ENCODE measurements around the gene SSB.
"Not testable (repeated sequence)": the region's sequence is repeated elsewhere in the genome, so short reads cannot be mapped to it uniquely, and the experiment has no call there.

Gene SSB

DNA sequence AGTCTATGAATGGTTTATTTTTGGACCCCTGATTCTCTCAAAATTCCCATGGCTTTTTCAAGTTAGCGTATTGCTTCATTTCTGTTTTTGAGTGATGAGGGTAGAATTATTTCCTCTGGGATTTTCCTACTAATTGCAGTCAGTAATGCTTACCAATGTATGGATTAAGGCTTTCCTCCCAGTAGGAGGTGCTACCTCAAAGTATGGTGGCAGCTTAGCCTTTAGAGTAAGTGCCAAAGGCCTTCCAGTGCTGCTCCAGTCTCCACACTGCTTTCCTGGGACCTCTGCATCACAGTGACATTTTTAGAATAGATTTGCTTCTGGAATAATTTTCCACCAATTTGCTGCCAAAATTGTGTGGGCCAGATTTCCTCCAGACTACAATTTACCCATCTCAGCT, 16.2 kb upstream of the SSB start:
- no peak for DNase-seq (ENCODE audit: low read depth)

DNA sequence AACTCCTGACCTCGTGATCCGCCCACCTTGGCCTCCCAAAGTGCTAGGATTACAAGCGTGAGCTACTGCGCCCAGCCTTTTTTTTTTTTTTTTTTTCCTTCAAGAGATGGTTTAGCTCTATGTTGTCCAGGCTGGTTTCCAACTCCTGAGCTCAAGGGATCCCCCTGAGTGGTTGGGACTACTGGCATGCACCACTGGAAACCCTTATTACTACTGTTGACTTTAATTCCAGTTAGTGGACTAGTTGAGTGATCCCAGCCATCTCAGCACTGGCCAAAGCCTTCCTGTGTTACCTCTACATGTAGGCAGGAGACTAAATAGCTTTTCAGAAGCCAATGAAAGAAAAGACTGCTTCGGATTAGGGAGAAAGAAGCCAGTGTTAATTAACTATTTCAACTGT, 8.1 kb upstream of the SSB start:
- no peak for DNase-seq (ENCODE audit: low read depth)

DNA sequence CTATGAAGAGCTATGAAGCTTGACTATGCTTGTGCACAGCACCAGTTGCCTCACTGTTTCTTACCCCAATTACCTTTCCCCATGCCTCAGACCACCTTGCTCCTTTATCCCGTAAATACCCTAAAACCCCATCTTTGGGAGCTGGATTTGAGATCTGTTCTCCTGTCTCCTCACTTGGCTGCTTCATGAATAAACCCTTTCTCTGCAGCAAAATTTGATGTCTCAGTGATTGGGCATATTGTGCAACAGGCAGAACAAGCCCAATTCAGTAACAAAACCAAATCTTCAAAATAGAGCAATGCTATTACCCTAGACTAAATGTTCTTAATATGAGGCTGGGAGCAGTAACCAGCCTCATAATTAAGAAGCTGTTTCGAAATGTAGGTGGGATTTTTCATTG, 3.5 kb upstream of the SSB start:
- DNase-seq (ENCODE audit: low read depth): no peak

DNA sequence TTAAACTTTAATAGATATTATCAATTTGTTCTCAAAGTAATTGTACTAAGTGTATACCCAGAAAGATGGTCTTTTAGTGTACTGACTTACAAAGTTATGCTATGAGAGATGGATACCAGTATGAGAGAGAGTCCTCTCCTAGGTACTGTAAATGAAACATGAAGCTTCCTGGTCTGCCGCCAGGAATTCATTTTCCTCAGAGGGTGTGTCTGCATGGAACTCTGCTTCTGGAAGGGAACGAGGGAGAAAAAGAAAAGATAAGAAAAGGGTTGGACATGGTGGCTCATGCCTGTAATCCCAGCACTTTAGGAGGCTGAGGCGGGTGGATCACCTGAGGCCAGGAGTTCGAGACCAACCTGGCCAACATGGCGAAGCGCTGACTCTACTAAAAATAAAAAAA, 2.2 kb upstream of the SSB start:
- DNase-seq (ENCODE audit: low read depth): no peak

DNA sequence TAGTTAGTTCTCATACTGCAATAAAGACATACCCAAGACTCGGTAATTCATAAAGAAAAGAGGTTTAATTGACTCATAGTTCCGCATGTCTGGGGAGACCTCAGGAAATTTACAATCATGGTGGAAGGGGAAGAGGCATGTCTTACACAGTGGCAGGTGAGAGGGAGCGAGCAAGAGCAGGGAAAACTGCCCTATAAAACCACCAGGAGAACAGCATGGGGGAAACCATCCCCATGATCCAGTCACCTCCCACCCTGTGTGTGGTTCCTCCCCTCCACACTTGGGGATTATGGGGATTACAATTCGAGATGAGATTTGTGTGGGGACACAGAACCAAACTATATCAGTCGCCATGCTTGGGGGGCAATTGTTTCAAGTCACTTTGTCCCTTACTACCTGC, 1.1 kb upstream of the SSB start:
- no peak for DNase-seq (ENCODE audit: low read depth)

DNA sequence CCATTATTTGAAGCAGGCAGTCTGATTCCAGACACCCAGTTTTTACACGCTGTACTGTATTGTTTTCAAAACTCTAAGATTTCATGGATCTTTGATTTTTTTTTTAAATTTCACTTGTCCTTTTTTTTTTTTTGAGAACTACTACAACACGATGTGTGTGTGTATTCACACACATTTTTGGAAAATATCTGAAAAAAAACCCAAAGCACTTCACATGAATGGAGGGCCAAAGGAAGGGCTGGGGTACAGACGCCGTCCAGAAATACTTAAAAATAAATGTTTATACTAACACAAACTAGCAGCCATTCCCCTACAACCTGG, 314 bp upstream of the SSB start:
- no peak for DNase-seq (ENCODE audit: low read depth)

DNA sequence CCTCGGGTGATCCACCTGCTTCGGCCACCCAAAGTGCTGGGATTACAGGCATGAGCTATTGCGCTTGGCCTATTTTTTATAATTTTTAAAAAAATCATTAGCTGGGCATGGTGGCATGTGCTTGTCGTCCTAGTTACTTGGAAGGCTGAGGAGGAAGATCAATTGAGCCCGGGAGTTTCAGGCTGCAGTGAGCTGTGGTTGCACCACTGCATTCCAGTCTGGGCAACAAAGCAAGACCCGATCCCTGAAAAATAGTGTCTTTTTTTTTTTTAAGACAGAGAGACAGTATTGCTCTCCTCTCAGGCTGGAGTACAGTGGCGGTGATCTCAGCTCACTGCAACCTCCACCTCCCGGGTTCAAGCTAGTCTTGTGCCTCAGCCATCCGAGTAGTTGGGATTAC, 4.8 kb downstream of the SSB start:
- DNase-seq (ENCODE audit: low read depth): no peak

DNA sequence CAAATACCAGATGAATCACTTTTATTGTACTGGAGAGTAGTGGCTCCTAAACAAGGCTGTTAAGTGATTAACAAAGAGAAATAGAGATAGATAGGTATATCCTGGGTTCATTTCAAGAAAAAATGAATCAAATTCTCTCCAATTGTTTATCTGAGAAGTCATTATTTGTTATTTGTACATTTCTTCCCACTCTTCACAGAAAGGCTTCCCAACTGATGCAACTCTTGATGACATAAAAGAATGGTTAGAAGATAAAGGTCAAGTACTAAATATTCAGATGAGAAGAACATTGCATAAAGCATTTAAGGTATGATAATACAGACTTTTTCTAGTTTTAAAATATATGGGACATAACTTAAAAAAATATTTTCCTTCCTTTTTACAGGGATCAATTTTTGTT, 7.9 kb downstream of the SSB start:
- DNase-seq (ENCODE audit: low read depth): no peak

DNA sequence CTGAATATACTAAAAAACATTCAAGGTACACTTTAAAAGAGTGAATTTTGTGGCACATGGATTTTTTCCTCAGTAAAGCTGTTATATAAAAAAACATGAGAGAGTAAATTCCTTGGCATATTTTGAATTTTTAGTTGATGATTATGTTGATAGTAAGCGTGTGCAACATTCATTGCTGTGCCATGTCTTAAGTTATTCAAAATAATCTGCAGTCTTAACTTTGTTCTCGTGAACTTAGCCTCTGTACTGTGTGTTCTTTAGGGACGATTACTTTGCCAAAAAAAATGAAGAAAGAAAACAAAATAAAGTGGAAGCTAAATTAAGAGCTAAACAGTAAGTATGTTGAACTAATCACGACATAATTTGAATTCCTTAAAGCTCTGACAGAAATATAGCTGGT, 9.6 kb downstream of the SSB start:
- no peak for DNase-seq (ENCODE audit: low read depth)

DNA sequence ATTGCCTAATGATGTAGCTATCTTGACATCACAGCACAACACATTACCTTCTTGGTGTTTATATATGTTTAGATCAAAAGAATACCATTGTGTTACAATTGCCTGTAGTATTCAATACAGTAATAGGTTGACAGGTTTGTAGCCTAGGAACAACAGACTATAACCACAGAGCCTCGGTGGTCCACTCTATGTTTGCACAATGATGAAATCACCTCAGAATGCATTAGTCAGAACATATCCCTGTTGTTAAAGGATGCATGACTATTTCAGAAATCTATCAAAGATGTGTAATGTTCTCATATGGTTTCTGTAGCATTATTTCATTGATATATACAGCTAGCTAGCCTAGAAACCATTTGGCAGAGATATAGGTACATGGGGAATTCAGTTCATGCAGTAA, 17.2 kb downstream of the SSB start:
- DNase-seq (ENCODE audit: low read depth): peak; percentile 82

DNA sequence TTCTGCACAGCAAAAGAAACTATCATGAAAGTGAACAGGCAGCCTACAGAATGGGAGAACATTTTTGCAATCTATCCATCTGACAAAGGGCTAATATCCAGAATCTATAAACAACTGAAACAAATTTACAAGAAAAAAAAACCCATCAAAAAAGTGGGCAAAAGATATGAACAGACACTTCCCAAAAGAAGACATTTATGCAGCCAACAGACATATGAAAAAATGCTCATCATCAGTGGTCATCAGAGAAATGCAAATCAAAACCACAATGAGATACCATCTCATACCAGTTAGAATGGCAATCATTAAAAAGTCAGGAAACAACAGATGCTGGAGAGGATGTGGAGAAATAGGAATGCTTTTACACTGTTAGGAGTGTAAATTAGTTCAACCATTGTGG, 18.3 kb downstream of the SSB start:
- not testable (repeated sequence) for DNase-seq (ENCODE audit: low read depth)

DNA sequence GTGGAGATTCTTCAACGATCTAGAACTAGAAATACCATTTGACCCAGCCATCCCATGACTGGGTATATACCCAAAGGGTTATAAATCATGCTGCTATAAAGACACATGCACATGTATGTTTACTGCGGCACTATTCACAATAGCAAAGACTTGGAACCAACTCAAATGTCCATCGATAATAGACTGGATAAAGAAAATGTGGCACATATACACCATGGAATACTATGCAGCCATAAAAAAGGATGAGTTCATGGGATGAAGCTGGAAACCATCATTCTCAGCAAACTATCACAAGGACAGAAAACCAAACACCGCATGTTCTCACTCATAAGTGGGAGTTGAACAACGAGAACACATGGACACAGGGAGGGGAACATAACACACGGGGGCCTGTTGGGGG, 18.7 kb downstream of the SSB start:
- DNase-seq (ENCODE audit: low read depth): not testable (repeated sequence)

DNA sequence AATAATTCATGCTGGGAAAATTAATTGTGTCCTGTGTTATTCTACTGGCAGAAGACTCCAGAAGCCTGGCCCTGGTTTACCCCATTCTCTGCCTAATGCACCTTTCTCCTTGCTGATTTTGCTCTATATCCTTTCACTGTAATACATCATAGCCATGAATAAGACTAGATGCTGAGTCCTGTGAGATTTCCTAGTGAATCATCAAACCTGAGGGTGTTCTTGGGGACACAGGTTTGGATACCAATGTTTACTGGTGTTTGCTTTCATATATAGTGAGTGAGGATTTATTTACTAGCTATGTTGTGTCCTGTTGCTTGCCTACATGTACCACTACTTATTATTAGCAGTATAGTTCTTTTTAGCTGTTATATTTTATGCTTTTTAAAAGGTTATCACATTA, 19.6 kb downstream of the SSB start:
- no peak for DNase-seq (ENCODE audit: low read depth)

DNA sequence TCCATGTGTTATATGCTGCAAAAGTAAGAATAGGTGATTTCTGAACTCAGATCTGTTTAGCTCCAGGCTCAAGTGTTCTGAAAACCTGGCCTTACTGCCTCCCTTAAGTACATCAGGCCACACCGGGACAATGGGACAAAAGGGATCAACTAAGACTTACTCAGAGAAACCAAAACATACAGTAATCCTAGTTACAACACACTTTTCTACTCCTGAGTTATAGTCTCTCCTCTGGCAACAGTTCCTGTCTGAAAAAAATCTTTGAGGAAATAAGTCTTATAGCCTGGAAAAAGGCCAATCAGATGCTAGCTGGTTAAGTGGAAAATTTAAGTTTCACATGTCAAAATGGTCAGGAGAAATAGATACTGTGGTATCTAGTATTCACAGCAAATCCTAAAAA, 20.4 kb downstream of the SSB start:
- no peak for DNase-seq (ENCODE audit: low read depth)

DNA sequence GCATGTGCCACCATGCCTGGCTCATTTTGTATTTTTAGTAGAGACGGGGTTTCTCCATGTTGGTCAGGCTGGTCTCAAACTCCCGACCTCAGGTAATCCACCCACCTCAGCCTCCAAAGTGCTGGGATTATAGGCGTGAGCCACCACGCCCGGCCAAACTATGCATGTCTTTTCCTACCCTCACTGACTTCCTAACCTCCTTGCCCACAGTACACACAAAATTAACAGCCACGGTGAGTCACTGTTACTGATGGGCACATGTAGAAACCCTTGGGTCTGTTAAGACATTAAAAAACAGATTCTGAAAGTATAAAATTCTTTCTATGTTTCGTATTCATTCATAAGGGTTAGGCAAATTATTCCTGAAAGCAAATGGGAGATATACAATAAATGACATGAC, 21.4 kb downstream of the SSB start:
- not testable (repeated sequence) for DNase-seq (ENCODE audit: low read depth)

DNA sequence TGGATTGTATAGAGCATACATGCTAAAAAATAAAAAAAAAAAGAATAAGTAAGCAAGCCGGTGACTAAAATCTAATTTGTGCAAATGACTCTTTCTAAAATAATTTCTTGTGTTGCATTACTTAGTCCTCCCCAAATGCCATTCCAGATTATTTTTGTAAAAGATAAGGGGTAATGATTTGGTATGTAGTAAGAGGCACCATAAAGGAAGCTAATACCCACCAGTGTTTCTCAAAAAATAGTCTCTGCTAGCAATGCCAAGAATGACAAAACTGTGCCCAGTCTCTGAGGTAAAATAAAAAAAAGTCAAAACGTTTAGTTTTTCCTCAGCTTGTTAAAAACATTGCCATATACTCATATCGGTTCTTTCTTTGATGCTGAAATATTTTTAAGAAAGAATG, 23.4 kb downstream of the SSB start:
- no peak for DNase-seq (ENCODE audit: low read depth)

DNA sequence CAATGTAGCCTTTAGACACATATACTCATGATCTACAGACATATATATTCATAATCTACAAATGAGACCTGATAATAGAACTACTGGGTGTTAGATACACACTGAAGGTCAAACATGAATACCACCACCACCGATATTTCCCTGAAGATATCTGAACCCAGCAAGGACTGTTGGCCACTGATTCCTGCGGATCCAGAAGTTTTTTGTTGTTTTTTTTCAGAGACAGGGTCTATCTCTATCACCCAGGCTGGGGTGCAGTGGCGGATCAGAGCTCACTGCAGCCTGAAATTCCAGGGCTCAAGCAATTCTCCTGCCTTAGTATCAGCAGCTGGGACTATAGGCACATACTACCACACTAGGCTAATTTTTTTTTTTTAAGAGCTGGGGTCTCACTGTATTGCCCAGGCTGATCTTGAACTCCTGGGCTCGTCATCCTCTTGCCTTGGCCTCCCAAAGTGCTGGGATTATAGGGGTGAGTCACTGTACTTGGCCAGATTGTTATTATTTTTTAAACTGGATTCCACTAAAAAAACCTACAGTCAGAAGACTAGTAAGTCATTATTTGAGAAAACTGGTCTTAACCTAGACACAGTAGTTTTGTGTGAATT, 24.2 kb downstream of the SSB start:
- no peak for DNase-seq (ENCODE audit: low read depth)

DNA sequence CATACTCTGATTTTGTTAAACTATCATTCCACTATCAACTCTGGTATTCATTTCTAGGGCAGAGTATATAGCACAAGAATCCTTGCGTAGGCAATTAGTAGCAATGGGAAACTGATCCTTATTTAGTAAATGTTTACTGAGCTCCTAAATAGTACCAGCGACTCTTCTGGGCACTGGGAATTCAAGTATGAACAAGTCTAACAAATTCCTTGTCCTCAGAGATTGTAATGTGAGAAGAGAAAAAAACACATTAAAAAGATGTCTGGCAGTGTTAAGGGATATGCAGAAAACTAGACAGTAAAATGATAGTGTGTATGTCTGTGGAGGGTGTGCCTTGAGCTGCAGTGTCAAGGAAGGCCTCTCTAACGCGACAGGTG, 25.3 kb downstream of the SSB start:
- no peak for DNase-seq (ENCODE audit: low read depth)

DNA sequence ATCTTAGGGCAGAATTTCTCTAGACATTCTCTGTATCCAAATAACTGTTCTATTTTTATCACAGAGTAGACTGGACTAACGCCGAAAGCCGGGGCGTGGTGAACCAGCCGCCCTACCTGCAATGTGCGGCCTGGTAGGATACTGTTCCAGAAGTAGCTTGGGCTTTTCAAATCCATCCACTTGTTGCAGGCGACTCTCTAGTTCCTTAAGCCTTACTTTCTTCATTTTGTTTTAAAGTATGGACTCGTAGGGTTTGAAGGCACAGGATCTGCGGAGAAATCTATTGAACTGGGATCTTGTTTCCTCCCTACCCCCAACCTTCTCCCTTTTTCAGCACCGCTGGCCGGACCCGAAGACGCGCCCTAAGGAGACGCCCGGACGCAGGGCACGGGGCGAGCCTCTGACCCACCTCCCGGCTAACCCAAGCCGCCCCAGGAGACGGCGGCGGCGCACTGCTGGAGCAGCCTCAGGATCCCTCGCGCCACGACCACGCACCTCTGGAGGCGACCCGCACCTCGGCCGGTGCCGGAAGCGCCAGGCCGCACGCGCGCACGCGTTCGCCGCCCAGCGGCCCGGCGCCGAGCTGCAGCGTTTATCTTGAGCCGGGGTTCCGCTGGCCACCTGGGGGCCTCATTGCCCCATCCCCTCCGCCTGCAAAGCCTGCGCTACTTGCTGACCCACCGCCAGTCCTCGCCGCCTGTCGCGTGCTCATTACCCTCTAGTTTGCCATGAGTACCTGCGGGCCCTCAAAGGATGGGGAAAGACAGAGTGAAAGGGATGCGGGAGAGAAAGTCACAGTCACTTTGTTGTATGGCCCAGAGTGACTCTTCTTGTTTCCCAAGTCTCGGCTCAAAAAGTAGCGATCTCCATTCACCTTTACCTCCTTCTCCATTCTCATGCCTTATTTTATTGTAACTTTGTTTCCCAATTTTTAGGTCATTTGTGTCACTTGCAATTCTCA, 26.0 kb downstream of the SSB start, which contains the start of gene METTL5:
METTL5 (minus strand) TSS at position 533 of the 961 bp plus-strand sequence; CDS start at position 225, 308 bp downstream.
- DNase-seq (ENCODE audit: low read depth): no peak

DNA sequence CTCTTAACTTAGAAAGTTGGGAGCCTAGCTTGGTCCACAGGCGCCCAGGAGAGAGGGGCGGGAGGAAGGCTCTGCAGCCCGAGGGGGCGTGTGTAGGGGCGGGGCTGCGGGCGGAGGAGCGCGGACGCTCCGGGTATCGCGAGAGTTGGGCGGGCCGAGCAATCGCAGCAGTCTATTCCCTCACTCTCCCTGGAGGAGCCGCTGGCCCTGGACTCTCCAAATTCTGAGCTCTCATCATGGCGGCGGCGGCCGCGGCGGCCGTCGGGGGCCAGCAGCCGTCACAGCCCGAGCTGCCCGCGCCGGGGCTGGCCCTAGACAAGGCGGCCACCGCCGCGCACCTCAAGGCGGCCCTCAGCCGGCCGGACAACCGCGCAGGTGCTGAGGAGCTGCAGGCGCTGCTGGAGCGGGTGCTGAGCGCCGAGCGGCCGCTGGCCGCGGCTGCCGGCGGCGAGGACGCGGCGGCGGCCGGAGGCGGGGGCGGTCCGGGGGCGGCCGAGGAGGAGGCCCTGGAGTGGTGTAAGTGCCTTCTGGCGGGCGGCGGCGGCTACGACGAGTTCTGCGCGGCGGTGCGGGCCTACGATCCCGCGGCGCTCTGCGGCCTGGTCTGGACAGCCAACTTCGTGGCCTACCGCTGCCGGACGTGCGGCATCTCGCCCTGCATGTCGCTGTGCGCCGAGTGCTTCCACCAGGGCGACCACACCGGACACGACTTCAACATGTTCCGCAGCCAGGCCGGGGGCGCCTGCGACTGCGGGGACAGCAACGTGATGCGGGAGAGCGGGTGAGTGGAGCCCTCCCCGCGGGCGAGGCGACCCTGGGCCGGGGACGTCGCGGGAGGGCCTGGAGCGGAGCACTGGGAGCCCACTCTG, 28.8 kb downstream of the SSB start, which contains the start of gene UBR3:
UBR3 (plus strand) TSS at position 183 of the 869 bp plus-strand sequence; CDS start at position 237, 54 bp downstream.
- DNase-seq (ENCODE audit: low read depth): peak; percentile 62

DNA sequence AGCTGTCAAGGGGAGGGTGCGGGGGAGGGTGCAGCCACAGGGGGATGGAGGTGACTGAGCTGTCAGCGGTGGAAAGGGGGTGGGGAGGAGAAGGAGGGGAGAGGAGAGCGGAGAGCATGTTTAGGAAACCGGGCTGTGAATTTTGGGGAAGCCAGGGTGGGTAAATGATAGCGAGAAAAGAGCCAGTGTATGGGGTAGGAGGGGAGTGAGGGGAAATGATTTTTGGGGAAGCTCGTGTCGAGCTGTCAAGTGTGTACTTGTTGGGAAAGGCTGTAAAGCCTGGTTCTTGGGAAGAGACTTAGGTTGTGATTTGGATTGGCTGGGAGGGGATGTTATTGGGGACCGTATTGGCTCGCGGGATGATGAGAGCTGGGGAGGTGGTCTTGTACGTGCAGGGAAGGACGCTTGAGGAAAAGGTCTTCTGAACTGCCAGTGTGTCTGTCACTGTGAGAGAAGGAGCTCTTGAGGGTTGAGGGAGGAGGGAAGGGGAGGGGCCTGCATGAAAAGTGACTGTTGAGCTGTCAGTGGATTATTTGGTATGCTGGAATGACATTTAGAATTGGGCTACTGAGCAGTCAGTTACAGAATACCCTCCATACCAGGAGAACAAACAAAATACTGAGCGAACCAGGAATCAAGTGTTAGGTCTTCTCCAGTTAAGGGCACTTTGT, 29.6 kb downstream of the SSB start:
- no peak for DNase-seq (ENCODE audit: low read depth)

DNA sequence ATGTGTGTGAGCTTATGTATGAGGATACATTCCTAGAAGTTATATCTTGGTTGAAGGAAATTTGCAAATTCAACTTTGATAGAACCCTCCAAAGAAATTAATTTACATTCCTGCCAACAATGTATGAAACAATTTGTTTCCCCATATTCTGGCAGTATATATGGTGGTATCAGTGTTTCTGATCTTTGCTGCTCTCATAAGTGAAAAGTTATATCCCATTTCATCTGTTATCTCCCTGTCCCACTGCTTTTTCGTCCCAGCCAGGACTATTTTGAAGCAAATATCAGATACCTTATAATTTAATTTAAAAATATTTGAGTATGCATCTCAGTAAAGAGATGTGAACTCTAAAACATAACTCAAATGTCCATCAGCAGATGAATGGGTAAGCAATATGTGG, 35.7 kb downstream of the SSB start:
- DNase-seq (ENCODE audit: low read depth): no peak

Measured in non-pigmented ciliary epithelial cell (primary cell).